ENCODE results near the gene IRF7.
A peak's percentile ranks its signal among the peaks of the same experiment; 100 is the strongest.

The IRF7 gene

DNA sequence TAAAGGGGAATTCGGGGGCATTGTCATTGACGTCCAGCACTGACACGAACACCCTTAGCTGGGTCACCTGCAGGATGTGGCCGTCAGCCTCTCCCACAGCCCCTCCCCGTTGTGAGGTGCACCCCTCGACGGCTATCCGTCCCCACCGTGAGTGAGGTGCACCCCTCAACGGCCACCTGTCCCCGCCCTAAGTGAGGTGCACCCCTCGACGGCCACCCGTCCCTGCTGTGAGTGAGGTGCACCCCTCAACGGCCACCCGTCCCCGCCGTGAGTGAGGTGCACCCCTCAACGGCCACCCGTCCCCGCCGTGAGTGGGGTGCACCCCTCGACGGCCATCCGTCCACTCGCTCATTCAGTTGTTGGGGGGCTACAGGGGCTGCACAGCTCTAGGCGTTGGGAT lies 6.1 kb upstream of the IRF7 start:
- DNase-seq: no peak

DNA sequence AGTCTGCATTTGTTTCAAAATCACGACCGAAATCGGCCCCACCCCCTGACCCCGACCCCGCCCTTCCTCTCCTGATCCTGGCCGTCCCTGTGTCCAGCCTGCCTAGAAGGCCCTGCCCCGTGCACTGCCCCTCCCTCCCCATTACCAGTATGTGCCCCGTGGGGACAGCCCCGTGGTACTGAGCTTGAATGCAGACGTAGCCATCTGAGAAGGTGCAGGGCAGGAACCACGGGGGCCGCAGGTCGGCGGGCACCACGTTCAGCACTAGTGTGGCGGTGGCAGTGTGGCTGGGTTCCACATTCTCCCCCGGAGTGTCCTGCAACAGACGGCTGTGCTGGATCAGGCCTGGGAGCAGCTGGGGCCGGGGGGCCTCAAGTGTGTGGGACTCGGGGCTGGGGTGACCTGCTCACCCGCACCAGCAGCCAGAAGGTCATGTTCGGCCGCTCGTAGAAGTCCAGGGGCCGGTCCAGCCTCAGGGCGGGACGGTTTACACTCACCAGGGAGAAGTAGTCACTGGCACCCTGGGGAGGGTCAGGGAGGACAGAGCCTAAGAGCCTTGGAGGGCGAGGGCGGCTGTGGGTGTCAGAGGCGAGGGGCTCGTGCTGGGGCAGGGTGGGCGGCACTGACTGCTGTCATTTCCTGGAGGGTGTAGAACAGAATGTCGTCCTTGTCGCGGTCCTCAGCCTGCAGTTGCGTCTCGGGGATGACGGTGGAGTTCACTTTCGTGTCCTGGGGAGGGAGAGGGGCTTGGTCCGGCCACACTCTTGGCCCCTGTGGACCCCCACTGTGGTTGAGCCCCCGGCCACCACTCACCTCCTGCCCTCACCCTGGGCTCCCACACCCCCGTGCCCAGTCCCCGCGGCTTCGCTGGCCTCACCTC lies 5.4 kb upstream of the IRF7 start:
- DNase-seq: no peak

DNA sequence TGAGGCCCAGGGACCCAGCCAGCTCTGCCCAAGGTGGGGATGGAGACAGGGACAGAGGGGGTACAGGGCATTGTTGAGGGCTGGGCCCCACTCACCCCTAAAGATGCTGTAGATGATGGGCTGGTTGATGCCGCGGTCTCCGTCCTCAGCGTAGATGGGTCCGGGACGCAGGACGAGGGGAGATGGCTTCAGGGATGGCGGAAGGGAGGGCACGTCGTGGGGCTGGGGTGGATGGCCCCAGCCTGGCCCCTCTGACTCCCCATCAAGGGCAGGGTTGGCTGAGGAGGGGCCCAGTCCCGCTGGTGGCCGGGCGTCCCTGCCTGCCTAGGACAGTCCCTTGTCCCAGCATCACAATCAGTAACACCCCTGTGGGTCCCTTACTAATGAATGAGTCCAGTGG lies 4.5 kb upstream of the IRF7 start:
- DNase-seq: no peak

DNA sequence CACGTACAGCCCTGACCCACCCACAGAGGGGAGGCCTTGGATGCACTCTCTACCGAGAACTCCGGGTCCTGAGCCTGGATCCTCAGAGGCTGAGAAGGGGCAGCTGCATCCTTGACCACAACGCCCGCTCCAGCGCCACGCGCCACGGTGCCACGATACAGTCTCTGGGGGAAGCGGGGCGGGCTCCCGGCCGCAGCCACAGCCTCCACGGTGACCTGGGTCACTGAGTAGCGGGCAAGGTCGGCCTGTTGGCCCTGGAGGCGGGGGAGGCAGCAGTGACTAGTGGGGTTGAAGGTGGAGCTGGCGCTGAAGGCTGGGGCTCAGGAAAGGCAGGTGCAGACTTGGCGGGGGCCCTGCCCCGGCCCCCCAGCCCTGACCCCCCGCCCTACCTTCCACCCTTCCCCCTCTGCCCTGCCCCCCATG lies 3.9 kb upstream of the IRF7 start:
- DNase-seq: no peak

DNA sequence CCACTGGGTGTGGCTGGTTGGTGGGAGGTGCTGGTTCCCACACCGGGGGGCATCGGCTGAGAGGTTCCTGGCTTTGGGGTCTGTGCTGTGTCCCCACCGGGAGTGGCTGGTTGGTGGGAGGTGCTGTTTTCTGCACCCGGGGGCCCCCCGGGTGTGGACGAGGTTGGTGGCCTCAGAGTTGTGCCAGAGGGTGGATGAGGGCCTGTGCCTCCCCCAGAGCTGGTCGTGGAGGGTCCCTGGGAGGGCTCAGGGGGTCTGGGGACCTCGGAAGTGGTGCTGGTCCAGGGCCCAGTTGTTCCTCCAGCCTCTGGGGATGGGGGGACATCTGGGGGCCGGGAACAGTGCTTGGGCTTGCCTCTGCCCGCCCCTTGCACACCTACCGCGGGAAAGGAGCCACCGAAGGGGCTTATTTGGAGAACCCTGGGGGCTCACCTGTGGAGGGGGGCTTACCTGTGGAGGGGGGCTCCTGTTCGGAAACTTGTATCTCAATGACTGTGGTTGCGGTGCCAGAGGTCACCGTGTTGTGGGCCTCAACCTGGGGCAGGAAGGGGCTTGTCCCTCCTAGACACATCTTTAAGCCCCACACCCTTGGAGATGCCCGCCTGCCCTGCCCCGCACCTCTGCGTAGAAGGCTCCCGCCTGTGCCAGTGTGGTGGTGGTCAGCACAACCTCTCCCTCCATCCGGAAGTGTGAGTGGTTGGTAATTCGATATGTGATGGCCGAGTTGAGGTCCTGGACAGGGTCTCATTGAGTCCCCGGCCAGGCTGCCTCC lies 3.3 kb upstream of the IRF7 start:
- DNase-seq: no peak

DNA sequence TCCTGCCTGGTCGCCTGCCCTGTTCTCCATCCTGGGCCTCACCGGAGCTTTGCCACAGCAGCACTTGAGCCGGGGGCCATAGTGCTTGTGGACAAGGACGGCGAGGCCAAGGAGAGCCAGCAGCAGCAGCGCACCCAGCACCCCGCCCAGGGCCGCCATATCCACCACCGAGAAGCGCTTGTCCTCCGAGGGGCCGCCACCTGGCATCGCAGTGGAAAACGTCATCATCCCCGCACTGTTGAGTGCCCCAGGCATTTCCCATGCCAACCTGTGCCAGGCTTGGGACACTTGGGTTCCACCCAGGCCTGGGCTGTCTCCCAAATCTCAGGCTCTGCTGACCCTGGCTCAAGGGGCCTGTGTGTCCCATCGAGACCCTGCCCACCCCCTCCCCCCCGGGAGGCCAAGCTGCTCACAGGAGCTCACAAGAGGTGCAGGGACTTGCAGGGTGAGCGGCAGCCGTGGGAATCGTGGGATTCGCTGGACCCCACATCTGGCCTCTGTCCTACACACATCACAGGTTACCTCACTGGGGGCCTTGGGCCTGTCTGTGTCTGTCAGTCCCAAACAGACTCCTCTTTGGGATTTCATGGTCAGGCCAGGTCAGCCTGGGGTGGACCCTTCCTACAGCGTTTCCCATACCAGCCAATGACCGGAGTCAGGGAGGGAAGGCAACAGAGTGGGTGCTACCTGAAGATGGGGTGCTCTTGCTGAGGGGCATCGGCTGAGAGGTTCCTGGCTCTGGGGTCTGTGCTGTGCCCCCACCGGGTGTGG lies 2.3 kb upstream of the IRF7 start:
- peak in 4 of 56 donors; percentile 14 to 62 (median 40) for DNase-seq

DNA sequence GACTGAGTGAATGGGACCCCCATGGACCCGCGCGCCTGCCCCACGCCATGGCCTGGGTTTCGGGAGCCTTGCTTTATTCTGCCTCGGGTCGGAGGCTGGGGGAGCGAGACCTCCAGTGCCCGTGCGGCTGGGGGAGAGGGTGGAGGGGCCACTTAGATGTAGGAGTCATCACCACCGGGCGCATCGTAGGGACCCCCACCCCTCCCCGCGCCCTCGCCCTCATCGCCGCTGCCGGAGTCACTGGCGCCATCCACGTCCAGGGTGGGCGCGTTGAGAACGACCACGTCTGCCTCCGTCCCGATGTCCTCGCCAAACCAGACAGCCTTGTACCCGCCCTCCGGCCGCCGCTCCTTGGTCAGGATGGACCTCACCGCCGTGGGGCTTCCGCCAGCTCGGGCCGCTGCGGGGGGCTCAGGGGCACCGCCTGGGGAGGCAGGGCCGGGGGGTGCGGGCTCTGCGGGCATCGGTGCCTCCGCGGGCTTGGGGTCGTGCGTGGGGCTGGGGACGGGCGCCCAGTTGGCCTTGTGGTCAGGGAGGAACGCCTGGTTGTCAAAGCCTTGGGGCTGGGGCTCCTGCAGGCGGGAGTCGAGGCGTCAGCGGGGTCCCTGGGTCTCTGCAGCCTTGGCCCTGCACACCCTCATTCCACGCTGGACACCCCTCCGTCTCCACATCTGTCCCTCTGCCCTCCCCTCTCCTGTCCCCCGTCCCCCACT lies 1.6 kb upstream of the IRF7 start:
- DNase-seq: no peak

DNA sequence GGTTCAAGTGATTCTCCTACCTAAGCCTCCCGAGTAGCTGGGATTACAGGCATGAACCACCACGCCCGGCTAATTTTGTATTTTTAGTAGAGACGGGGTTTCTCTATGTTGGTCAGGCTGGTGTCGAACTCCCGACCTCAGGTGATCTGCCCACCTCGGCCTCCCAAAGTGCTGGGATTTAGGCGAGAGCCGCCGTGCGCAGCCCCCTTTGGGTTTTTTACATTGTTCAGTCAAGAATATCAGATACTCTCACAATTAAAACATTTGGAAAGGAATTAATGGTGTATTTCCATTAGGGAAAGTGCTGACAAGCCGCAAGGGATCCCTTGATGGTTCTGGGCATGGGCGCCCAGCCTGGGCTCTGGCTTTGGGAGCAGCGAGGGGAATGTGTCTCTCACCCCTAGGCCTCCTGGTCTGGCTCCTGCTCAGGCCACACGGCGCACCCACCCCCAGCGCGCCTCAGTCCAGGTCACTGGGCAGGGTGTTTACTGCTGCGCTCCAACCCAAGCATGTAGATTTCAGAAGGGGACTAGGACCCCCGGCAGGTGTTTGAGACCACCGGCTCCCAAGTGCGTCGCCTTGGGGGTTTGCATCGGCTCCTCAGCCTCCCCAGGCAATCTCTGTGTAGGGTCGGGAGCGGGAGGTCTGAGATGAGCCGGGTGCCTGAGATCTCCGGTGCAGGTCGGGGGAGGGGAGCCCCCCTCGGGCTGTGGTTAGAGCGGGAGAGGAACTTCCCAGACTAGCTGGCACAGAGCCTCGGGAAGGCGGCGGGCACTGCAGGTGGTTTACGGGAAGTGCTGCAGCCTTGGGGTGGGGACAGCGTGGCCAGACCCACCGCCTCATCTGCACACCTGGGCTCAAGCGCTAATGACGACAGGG lies 809 bp upstream of the IRF7 start:
- DNase-seq: no peak

DNA sequence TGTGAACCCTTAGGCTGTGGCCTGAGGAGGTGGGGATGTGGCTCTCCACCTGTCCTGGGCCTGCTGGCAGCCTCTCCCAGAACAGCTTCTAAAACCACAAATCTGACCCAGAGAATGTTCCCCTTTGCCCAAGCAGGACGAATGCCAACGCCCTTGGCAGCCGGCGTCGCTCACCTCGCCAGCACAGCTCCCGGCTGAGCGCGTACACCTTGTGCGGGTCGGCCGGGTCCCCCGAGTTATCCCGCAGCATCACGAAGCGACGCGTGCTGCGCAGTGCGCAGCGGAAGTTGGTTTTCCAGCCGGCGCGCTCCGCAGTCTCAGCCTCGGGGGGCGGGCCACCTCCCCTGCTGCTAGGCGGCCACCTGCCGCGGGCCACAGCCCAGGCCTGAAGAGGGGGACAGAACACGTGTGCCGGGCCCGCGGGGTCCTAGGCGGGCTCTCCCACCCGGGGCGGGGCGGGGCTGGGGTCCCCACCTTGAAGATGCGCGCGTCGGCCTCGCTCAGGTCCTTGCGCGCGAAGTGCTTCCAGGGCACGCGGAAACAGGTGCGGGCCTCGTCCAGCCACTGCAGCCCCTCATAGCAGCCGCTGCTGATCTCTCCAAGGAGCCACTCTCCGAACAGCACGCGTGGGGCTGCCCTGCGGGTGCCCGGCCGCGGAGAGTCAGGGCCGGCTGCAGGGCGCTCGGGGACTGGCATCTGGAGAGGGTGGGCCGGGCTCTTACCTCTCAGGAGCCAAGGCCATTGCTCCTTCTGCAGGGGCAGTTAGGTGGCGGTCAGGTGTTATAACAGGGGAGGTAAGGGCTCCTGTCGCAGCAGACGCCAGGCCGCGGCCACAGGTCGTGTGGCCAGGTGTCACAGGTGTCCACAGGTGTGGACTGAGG lies 887 bp downstream of the IRF7 start:
- peak in 3 of 56 donors; percentile 13 to 37 (median 22) for DNase-seq

DNA sequence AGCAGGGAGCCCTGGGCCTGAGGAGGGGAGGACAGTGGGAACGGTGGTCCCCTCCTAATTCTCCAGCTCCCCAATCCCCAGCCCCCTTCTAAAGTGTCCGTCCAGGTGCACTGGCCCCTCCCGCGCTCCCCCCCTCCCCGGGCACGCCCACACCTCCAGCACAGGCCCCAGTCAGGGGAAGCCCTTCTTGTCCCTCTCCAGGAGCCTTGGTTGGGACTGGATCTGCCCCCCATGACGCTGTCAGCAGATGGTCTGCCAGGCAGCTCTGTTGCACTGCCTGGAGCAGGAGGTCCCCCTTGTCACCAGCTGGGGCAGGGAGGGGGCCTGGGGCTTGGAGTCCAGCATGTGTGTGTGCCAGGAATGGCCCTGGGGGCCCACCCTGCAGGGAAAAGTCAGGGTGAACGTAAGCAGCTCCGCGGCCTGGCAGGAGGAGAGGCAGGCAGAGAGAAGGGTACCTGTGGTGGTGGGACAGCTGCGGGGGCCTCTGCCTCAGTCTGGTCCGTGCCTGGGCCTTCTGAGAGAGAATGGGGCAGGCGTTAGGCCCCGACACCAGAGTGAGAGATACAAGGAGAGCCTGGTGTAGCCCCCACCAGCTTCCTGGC lies 1.6 kb downstream of the IRF7 start:
- no peak for DNase-seq

DNA sequence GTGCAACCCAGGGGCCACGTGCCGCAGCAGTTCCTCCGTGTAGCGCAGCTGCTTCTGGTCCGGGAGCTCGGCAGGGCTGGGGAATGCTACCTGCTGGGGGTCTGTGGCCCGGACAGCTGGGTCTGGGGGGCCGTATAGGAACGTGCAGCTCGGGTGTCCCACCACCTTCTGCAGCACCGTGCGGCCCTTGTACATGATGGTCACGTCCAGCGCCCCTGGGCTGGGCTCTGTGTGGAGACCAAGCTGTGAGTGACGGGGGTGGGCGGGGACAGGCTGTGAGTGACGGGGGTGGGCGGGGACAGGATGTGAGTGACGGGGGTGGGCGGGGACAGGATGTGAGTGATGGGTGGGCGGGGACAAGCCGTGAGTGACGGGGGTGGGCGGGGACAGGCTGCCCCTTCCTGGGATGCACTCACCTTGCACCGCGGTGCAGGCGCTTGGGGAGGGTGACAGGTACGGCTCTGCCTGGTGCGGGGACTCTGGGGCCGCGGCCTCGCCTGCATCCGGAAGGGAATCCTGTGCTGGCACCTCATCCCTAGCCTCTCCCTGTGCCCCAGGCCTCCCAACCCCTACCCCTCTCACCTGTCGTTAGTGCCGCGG lies 2.3 kb downstream of the IRF7 start:
- DNase-seq: peak in 13 of 56 donors; percentile 24 to 47 (median 37)

DNA sequence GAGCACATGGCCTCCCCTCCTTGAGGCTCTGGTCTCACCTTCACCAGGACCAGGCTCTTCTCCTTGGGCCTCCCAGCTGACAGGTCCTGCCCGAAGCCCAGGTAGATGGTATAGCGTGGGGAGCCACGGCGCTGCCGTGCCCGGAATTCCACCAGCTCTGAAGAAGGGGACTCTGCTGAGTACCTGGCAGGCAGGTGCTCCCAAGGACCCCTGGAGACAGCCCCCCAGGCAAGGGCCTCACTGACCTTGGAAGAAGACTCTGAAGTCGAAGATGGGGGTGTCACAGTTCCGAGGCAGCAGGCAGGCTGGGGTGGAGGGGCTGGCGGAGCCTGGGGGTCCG lies 2.8 kb downstream of the IRF7 start:
- DNase-seq: no peak

DNA sequence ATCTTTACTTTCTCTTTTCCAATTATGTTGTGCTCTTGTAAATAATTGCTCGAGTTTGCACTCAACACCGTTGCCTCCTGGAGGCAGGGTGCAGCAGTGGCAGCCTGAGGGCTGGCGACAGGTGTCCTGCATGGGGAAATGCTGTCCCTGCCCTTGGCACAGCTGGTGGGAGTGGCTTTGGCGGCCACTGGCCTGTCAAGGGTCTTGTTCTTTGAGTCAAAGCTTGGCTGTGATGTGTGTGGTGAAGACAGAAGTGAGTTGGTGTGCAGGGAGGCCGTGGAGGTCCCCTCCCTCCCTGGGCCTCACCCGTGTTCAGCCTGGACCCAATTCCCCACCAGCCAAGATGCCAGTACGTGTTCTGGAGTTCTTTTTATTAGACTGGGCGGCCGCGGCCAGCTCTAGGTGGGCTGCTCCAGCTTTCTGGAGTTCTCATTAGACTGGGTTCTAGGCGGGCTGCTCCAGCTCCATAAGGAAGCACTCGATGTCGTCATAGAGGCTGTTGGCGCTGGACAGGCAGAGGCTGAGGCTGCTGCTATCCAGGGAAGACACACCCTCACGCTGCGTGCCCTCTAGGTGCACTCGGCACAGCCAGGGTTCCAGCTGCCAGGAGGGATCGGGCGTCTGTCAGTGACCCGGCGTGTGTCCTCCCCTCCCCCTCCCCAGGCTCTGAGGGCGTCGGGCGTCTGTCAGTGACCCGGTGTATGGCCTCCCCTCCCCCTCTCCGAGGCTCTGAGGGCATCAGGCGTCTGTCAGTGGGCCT lies 3.4 kb downstream of the IRF7 start:
- no peak for DNase-seq

DNA sequence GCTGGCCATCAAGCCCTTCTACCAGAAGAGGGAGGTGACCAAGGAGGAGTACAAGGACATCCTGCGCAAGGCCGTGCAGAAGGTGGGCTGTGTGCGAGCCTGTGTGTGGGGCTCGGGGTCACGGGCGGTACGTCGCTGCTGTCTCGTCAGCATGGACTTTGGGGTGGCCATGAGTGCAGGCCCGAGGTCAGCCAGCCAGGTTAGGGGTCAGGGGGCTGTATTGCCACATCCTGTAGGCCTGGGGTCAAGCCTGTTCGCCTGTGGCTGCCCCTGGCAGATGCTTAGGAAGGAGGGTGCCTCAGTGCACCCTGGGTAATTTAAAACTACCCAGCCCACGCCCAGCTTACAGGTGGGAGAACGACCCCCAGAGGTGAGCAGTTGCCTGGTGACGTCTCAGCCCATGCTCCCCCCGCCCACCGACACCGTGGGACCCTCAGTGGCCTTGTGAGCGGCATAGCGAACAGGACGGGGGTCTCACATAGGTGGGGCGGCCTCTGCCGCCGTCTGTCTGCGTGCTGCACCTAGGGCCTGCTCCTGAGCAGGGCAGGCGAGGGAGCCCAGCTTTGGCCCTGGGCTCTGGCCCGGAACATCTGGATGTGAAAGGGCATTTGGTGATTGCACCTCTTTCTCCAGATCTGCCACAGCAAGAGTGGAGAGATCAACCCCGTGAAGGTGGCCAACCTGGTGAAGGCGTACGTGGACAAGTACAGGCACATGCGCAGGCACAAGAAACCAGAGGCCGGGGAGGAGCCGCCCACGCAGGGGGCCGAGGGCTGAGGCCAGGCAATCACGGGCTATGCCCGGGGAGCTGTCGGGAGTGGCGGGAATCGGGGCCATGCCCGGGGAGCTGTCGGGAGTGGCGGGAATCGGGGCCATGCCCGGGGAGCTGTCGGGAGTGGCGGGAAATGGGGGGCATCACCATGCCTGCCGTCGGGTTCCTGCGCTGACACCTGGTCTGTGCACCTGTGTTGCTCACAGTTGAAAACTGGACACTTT lies 4.5 kb downstream of the IRF7 start:
- DNase-seq: no peak

DNA sequence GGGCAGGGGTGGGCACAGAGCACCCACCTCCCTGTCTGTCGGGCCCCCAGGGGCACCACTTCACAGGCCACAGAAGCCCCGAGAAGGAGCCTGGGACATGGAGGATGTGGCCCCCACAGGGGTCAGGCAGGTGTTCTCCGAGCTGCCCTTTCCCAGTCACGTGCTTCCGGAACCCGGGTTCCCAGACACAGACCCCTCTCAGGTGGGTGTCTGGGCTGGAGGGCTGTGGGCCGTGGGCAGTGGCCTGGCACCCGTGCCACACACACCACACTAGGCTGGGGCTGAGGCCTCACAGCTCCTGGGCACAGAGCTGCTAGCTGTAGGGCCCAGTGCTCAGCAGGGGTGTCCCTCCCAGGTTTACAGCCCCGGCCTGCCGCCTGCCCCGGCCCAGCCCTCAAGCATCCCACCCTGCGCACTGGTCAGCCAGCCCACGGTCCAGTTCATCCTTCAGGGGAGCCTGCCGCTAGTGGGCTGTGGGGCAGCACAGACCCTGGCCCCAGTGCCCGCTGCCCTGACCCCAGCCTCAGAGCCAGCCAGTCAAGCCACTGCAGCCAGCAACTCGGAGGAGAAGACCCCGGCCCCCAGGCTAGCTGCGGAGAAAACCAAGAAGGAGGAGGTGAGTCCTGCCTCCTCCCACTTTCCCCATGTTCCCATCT lies 5.5 kb downstream of the IRF7 start:
- DNase-seq: no peak

DNA sequence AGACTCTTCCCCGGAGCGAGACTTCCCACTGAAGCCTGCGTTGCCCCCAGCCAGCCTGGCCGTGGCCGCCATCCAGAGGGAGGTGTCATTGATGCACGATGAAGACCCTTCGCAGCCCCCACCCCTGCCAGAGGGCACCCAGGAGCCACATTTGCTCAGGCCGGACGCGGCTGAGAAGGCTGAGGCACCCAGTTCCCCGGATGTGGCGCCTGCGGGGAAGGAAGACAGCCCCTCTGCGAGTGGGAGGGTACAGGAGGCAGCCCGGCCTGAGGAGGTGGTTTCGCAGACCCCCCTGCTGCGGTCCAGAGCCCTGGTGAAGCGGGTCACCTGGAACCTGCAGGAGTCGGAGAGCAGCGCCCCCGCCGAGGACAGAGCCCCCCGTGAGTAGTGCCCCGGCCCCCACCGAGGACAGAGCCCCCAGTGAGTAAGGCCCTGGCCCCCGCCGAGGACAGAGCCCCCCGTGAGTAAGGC lies 6.4 kb downstream of the IRF7 start:
- no peak for DNase-seq
